ENCODE measurements around the gene TUBD1. TPM values are rescaled to one million over a fixed set of nuclear protein-coding genes. Genes with fewer than 3 reads are reported as not detected.

Gene TUBD1
- total RNA-seq, 1 experiment from 2014 or later: 12.5 TPM

- DNase-seq (ENCODE audit: low read depth, low spot score) (no peak), ATAC-seq (no peak)
- CTCF ChIA-PET: interaction anchor here (0.7 kb wide), 1 partner anchor 36 kb away, joined by 3 read pairs; no protein-coding TSS in a partner anchor
- intact Hi-C loops (cut with micrococcal nuclease; ENCODE audit: unreplicated experiment) (no loop called here), in situ Hi-C loops (cut with HindIII; ENCODE audit: low pct_unique_long_range_greater_than_20kb, low sequenced_read_pairs) (no loop called here)
- Histone ChIP-seq H3K36me3 (ENCODE audit: control insufficient read depth, insufficient read depth, low read length) (peaks cover 29% of the 10 kb centered on the region), H3K9me3 (ENCODE audit: control insufficient read depth, insufficient read depth, low read depth, low read length) (no peaks in the 10 kb centered on the region), H3K27me3 (ENCODE audit: control insufficient read depth, insufficient read depth, low read length) (no peaks in the 10 kb centered on the region), H3K27ac (ENCODE audit: low read length) (peak overlapping the region; percentile 100), H3K4me1 (ENCODE audit: control insufficient read depth, insufficient read depth, low read length) (peaks cover 33% of the 10 kb centered on the region), H3K4me3 (ENCODE audit: low read depth in 2 of 2, low read length in 2 of 2) (peak overlapping the region; percentile 87 to 99)
- BruUV-seq (replicated peaks): no TSS peak
- POLR2A ChIA-PET: interaction anchor here (0.5 to 3.5 kb wide), 6 partner anchors 9 to 87 kb away, joined by 3 to 77 read pairs (median 8); no protein-coding TSS in a partner anchor
- no peak for TF ChIP-seq TCF7L2 (IDR thresholded peaks at IDR 0.05; ENCODE audit: low read depth, low read length)
- TF ChIP-seq POLR2AphosphoS5 (IDR thresholded peaks at IDR 0.05; ENCODE audit: low read depth, low read length): peak; percentile 84
- no peak for TF ChIP-seq SIN3A (IDR thresholded peaks at IDR 0.05; ENCODE audit: borderline replicate concordance, insufficient read depth, low read depth, low read length)
- no peak for TF ChIP-seq CTCF (IDR thresholded peaks at IDR 0.05)
- TF ChIP-seq REST (IDR thresholded peaks at IDR 0.05; ENCODE audit: insufficient read depth in 1 of 2, low read depth in 2 of 2, low read length in 1 of 2): no peak; a peak in 1 of 4 replicates
Observed at GRCh38 chr17:59840329-59841090, 52.2 kb downstream of the TUBD1 start.

- no TSS peak for BruUV-seq (replicated peaks)
- peak overlapping the region; percentile 87 to 99 for H3K4me3 ChIP-seq (ENCODE audit: low read depth in 2 of 2, low read length in 2 of 2)
- in situ Hi-C loops (cut with HindIII; ENCODE audit: low pct_unique_long_range_greater_than_20kb, low sequenced_read_pairs): no loop called here
- no peaks in the 10 kb centered on the region for H3K27me3 ChIP-seq (ENCODE audit: control insufficient read depth, insufficient read depth, low read length)
- no peaks in the 10 kb centered on the region for H3K9me3 ChIP-seq (ENCODE audit: control insufficient read depth, insufficient read depth, low read depth, low read length)
- H3K4me1 ChIP-seq (ENCODE audit: control insufficient read depth, insufficient read depth, low read length): peaks cover 25% of the 10 kb centered on the region
- no peak for DNase-seq (ENCODE audit: low read depth, low spot score)
- TF ChIP-seq POLR2AphosphoS5 (IDR thresholded peaks at IDR 0.05; ENCODE audit: low read depth, low read length): peak; percentile 26
- TF ChIP-seq CTCF (IDR thresholded peaks at IDR 0.05): no peak
- TF ChIP-seq REST (IDR thresholded peaks at IDR 0.05; ENCODE audit: insufficient read depth in 1 of 2, low read depth in 2 of 2, low read length in 1 of 2): 0 out of 4 replicates have a peak, but pooled peaks of 1 of the 2 experiments have one; percentile 18
- POLR2A ChIA-PET: interaction anchor here (0.8 to 3.5 kb wide), 4 partner anchors 10 to 86 kb away, joined by 3 to 77 read pairs (median 28); no protein-coding TSS in a partner anchor
- intact Hi-C loops (cut with micrococcal nuclease; ENCODE audit: unreplicated experiment): no loop called here
- CTCF ChIA-PET: no interaction called here
- no peak for ATAC-seq
- peak overlapping the region; percentile 100 for H3K27ac ChIP-seq (ENCODE audit: low read length)
- peaks cover 29% of the 10 kb centered on the region for H3K36me3 ChIP-seq (ENCODE audit: control insufficient read depth, insufficient read depth, low read length)
Observed at GRCh38 chr17:59839651-59840328, 53.0 kb downstream of the TUBD1 start.

Data from Panc1 (cell line).